Panc1 (cell line): Measurements from ENCODE around the gene SIK3. TPM values are rescaled to one million over a fixed set of nuclear protein-coding genes. Genes with fewer than 3 reads are reported as not detected.

Experiments used
- ATAC-seq: fragments of 200-7000 bp; cut with Tn5 transposase; 2 replicates; pipeline ENCODE4 v1.9.1; 2020; ENCODE audit warnings: mild to moderate bottlenecking, moderate library complexity
- BruUV-seq: library from RNA; stranded (reverse); fragments of 400-500 nt; replicated peaks from 2 replicates; lab custom pipeline; 2021; lab: Mats Ljungman, UMichigan
- CTCF ChIA-PET: fragments of 300-600 bp; sonication (Branson Sonifier 250); formaldehyde crosslinking; loops from one replicate; lab custom pipeline; 2022; ENCODE audit warnings: antibody characterized with exemption; lab: Charles Lee
- POLR2A ChIA-PET: fragments of 300-600 bp; sonication (Branson Sonifier 250); formaldehyde crosslinking; loops from one replicate; lab custom pipeline; 2022; ENCODE audit warnings: antibody characterized with exemption; lab: Charles Lee
- DNase-seq: peaks from one replicate; pipeline ENCODE4 v3.0.0-alpha.2; 2010; ENCODE audit warnings: low read depth, low spot score
- H3K27ac ChIP-seq: 2 replicates; pipeline ENCODE4 v1.5.1; 2011; ENCODE audit warnings: mild to moderate bottlenecking, low read length, inconsistent platforms
- H3K27me3 ChIP-seq: fragments of 200-500 bp; sonication (Bioruptor generic); 2 replicates; pipeline ENCODE4 v1.6.0; 2014; ENCODE audit warnings: low read length, inconsistent platforms; ENCODE audit not compliant: control insufficient read depth, insufficient read depth
- H3K36me3 ChIP-seq: fragments of 200-500 bp; sonication (Bioruptor generic); 2 replicates; pipeline ENCODE4 v1.5.1; 2014; ENCODE audit warnings: inconsistent platforms, mild to moderate bottlenecking, low read length, moderate library complexity; ENCODE audit not compliant: control insufficient read depth, insufficient read depth
- H3K4me1 ChIP-seq: 2 replicates; pipeline ENCODE4 v1.5.1; 2011; ENCODE audit warnings: inconsistent platforms, mild to moderate bottlenecking, low read length, moderate library complexity; ENCODE audit not compliant: control insufficient read depth, insufficient read depth
- H3K4me3 ChIP-seq, 2 experiments: 2 replicates each; pipeline ENCODE4 v1.5.1; 2011 to 2012; ENCODE audit warnings: low read depth in 2 of 2, low read length in 2 of 2, mild to moderate bottlenecking in 2 of 2, inconsistent platforms in 1 of 2, moderate library complexity in 1 of 2
- H3K9me3 ChIP-seq: fragments of 200-500 bp; sonication (Bioruptor generic); 2 replicates; pipeline ENCODE4 v1.5.1; 2014; ENCODE audit warnings: low read depth, mild to moderate bottlenecking, inconsistent platforms, low read length, moderate library complexity; ENCODE audit not compliant: control insufficient read depth, insufficient read depth
- CTCF ChIP-seq: fragments of 450-650 bp; IDR thresholded peaks from 2 replicates; pipeline ENCODE4 v1.5.1; 2017; ENCODE audit warnings: mild to moderate bottlenecking
- POLR2AphosphoS5 ChIP-seq: IDR thresholded peaks from 2 replicates; pipeline ENCODE4 v1.6.1; 2012; ENCODE audit warnings: mild to moderate bottlenecking, low read depth, low read length, moderate library complexity
- REST ChIP-seq, 2 experiments: IDR thresholded peaks; 2 replicates each; pipeline ENCODE4 v1.6.1; 2011 to 2012; ENCODE audit warnings: low read depth in 2 of 2, control low read depth in 1 of 2, low read length in 1 of 2, mild to moderate bottlenecking in 1 of 2, moderate library complexity in 1 of 2; ENCODE audit not compliant: insufficient read depth in 1 of 2
- SIN3A ChIP-seq: IDR thresholded peaks from 2 replicates; pipeline ENCODE4 v1.6.1; 2012; ENCODE audit warnings: low read depth, mild to moderate bottlenecking, low read length, moderate library complexity, borderline replicate concordance; ENCODE audit not compliant: insufficient read depth
- TCF7L2 ChIP-seq: IDR thresholded peaks from 2 replicates; pipeline ENCODE4 v1.6.1; 2011; ENCODE audit warnings: mild to moderate bottlenecking, low read depth, low read length, inconsistent platforms
- in situ Hi-C: cut with HindIII; loops from 2 replicates; pipeline ENCODE4 v1.10.0; 2016; ENCODE audit warnings: low sequenced_read_pairs, low pct_unique_long_range_greater_than_20kb
- intact Hi-C: fragments of 100-400 bp; cut with micrococcal nuclease; formaldehyde crosslinking; loops from one replicate; pipeline ENCODE4 v1.10.0; 2022; ENCODE audit not compliant: unreplicated experiment
- total RNA-seq: library from RNA; stranded (reverse); gene quantifications from one replicate; pipeline ENCODE4 v1.2.1, GENCODE V29; 2021; ENCODE audit not compliant: unreplicated experiment

The SIK3 gene
- total RNA-seq, 1 experiment from 2014 or later = 39.7 TPM

- no TSS peak for BruUV-seq
- Histone ChIP-seq H3K27ac (no peak overlapping the region), H3K4me1 (no peaks in the 10 kb centered on the region), H3K27me3 (no peaks in the 10 kb centered on the region), H3K36me3 (no peaks in the 10 kb centered on the region), H3K4me3 (no peak overlapping the region), H3K9me3 (no peaks in the 10 kb centered on the region)
- DNase-seq (no peak), ATAC-seq (no peak)
- in situ Hi-C loops = no loop called here
- TF ChIP-seq CTCF (no peak), POLR2AphosphoS5 (no peak), TCF7L2 (no peak), REST (IDR thresholded peaks at IDR 0.05; ENCODE audit: insufficient read depth in 1 of 2, low read depth in 2 of 2, low read length in 1 of 2) (no peak), SIN3A (no peak)
- intact Hi-C loops = no loop called here
- ChIA-PET POLR2A (no interaction called here), CTCF (no interaction called here)
Observed at GRCh38 chr11:116830184-116830912, 267.9 kb downstream of the SIK3 start.

- intact Hi-C loops = no loop called here
- Histone ChIP-seq H3K36me3 (no peaks in the 10 kb centered on the region), H3K4me1 (no peaks in the 10 kb centered on the region), H3K27ac (no peak within 1 kb of the TSS), H3K4me3 (no peak within 1 kb of the TSS), H3K27me3 (no peaks in the 10 kb centered on the region), H3K9me3 (no peaks in the 10 kb centered on the region)
- in situ Hi-C loops = no loop called here
- ChIA-PET POLR2A (no interaction called here), CTCF (no interaction called here)
- BruUV-seq = no TSS peak
- ATAC-seq = no peak
- no peak for TF ChIP-seq TCF7L2
- no peak for TF ChIP-seq POLR2AphosphoS5
- no peak for TF ChIP-seq CTCF
- TF ChIP-seq SIN3A = no peak
- no peak for TF ChIP-seq REST (IDR thresholded peaks at IDR 0.05; ENCODE audit: insufficient read depth in 1 of 2, low read depth in 2 of 2, low read length in 1 of 2)
- DNase-seq = no peak
Observed at GRCh38 chr11:116829525-116830183, 268.6 kb downstream of the SIK3 start, which contains the start of gene APOC3. Gene APOC3, plus strand, starts transcription at chr11:116829907. Its CDS starts 676 bp downstream, at chr11:116830583.
